Spleen (tissue), 11 donors: Measurements from ENCODE around the gene NDUFS3. TPM values are rescaled to one million over a fixed set of nuclear protein-coding genes. Genes with fewer than 3 reads are reported as not detected.

Experiments
- DNase-seq: peaks from one replicate; pipeline ENCODE4 v3.0.0-alpha.2; 2020
- H3K27ac ChIP-seq, 8 donors: fragments of 200-600 bp; sonication (generic) in 7 of 8; 1 replicate in 4 of 8; 2 replicates in 4 of 8; pipeline versions ENCODE4 v1.5.0 to v1.8.0; 2016 to 2021; ENCODE audit warnings: inconsistent platforms in 4 of 8, mild to moderate bottlenecking in 4 of 8, moderate library complexity in 1 of 8
- H3K27me3 ChIP-seq, 7 donors: fragments of 200-600 bp; sonication (generic) in 6 of 7; replicated peaks in 1 of 7; 1 replicate in 4 of 7; 2 replicates in 3 of 7; pipeline versions ENCODE4 v1.5.0 to v1.8.0; 2016 to 2021; ENCODE audit warnings: inconsistent platforms in 3 of 7, mild to moderate bottlenecking in 1 of 7
- H3K36me3 ChIP-seq, 6 donors: fragments of 200-600 bp; sonication (generic) in 5 of 6; 1 replicate in 4 of 6; 2 replicates in 2 of 6; pipeline versions ENCODE4 v1.5.0 to v1.8.0; 2016 to 2021; ENCODE audit warnings: inconsistent platforms in 2 of 6
- H3K4me1 ChIP-seq, 6 donors: fragments of 200-600 bp; sonication (generic) in 5 of 6; 1 replicate in 3 of 6; 2 replicates in 3 of 6; pipeline versions ENCODE4 v1.5.0 to v1.8.0; 2016 to 2021; ENCODE audit warnings: inconsistent platforms in 3 of 6
- H3K4me3 ChIP-seq, 8 donors: fragments of 200-600 bp; sonication (generic) in 7 of 8; 1 replicate in 4 of 8; 2 replicates in 4 of 8; pipeline versions ENCODE4 v1.5.0 to v1.8.0; 2016 to 2021; ENCODE audit warnings: inconsistent platforms in 4 of 8, mild to moderate bottlenecking in 4 of 8, moderate library complexity in 2 of 8
- H3K9me3 ChIP-seq, 8 donors: fragments of 200-600 bp; sonication (generic) in 7 of 8; 1 replicate in 4 of 8; 2 replicates in 4 of 8; pipeline versions ENCODE4 v1.5.0 to v1.8.0; 2016 to 2021; ENCODE audit warnings: inconsistent platforms in 4 of 8
- POLR2A ChIP-seq, 3 donors: fragments of 450-650 bp; IDR thresholded peaks; one replicate each; pipeline ENCODE4 v1.5.1; 2017; ENCODE audit warnings: antibody characterized with exemption in 3 of 3, mild to moderate bottlenecking in 1 of 3
- POLR2AphosphoS5 ChIP-seq, 3 donors: sonication (generic); formaldehyde crosslinking; IDR thresholded peaks; one replicate each; pipeline ENCODE4 v1.5.1; 2017; ENCODE audit warnings: antibody characterized with exemption in 3 of 3
- WGBS, 5 donors: extraction: QIAGEN DNeasy Blood & Tissue Kit in 3 of 5; methylation state at CpG; one replicate each; pipeline versions ENCODE4 v1.1.5 to v1.1.7; 2013 to 2018; 5-methylcytosine and 5-hydroxymethylcytosine counted together
- intact Hi-C: fragments of 100-400 bp; cut with DNase I; formaldehyde crosslinking; loops from one replicate; pipeline ENCODE4 v1.15.0; 2023; ENCODE audit warnings: low total_unique reads
- polyA plus RNA-seq, 3 donors: library from polyadenylated mRNA; stranded (reverse); fragments of 200-250 nt; gene quantifications; one replicate each; pipeline ENCODE4 v1.2.1, GENCODE V29; 2013
- total RNA-seq, 7 donors: library from RNA; depleted of rRNA in 3 of 7; stranded (reverse); fragments of >200 nt in 3 of 7; fragmentation: NEBNext Ultra II Directional in 4 of 7; extraction: Animal tissue kit (Norgen Biotek cat#: 25700) in 4 of 7; gene quantifications; one replicate each; pipeline versions ENCODE4 v1.1.0 to v1.2.1, GENCODE V29; 2016 to 2021
- TF ChIP-seq, protein P1 (sequence below), 11 experiments: fragments of 200-600 bp in 7 of 11; fragments of 450-650 bp in 4 of 11; sonication (generic) in 4 of 11; IDR thresholded peaks in 8 of 11; conservative IDR thresholded peaks in 3 of 11; 1 replicate in 7 of 11; 2 replicates in 4 of 11; pipeline versions ENCODE4 v1.4.0 to v1.8.0; 2016 to 2021; ENCODE audit warnings: antibody characterized with exemption in 11 of 11, inconsistent platforms in 4 of 11, mild to moderate bottlenecking in 1 of 11
- donor health status: healthy with polysubstance abuse.
- donor health status: DM: no; HTN: no; CAD: no; lungs with moderate emphysema.
- donor health status: DM: no; HTN: no; CAD: no.
- donor health status: Bipolar disorder and iron deficiency.
- donor health status: healthy.
- donor health status: DM: no; HTN: no; CAD: no.
- donor health status: DM: yes; HTN: yes; CAD: no.

Gene NDUFS3
- total and polyA plus RNA-seq, 10 donors = 53.1 to 141 (median 69.6) TPM

GRCh38 chr11:47599902-47600301 lies 21.0 kb downstream of the NDUFS3 start:
- no peak for DNase-seq
- intact Hi-C loops = no loop called here

GRCh38 chr11:47603295-47603694 lies 24.4 kb downstream of the NDUFS3 start:
- Histone ChIP-seq H3K4me3 (no peak overlapping the region), H3K9me3 (no peaks in the 10 kb centered on the region), H3K27me3 (no peaks in the 10 kb centered on the region), H3K4me1 (no peaks in the 10 kb centered on the region), H3K36me3 (no peaks in the 10 kb centered on the region), H3K27ac (no peak overlapping the region)
- no peak for TF ChIP-seq POLR2A (IDR thresholded peaks at IDR 0.05)
- DNase-seq = no peak
- intact Hi-C loops = no loop called here
- WGBS, 5 donors = 87 to 98% (median 96%) methylated on average over 4 of the region's 4 CpGs

More at GRCh38 chr11:47599902-47600301, 21.0 kb downstream of the NDUFS3 start:
- no peaks in the 10 kb centered on the region for H3K9me3 ChIP-seq
- H3K4me1 ChIP-seq = peaks cover 0 to under 1% (median 0%) of the 10 kb centered on the region in 6 donors
- H3K4me3 ChIP-seq = no peak overlapping the region
- H3K36me3 ChIP-seq = no peaks in the 10 kb centered on the region
- no peak for TF ChIP-seq POLR2AphosphoS5 (IDR thresholded peaks at IDR 0.05)
- no peak for TF ChIP-seq POLR2A (IDR thresholded peaks at IDR 0.05)
- TF ChIP-seq, protein P1, sequence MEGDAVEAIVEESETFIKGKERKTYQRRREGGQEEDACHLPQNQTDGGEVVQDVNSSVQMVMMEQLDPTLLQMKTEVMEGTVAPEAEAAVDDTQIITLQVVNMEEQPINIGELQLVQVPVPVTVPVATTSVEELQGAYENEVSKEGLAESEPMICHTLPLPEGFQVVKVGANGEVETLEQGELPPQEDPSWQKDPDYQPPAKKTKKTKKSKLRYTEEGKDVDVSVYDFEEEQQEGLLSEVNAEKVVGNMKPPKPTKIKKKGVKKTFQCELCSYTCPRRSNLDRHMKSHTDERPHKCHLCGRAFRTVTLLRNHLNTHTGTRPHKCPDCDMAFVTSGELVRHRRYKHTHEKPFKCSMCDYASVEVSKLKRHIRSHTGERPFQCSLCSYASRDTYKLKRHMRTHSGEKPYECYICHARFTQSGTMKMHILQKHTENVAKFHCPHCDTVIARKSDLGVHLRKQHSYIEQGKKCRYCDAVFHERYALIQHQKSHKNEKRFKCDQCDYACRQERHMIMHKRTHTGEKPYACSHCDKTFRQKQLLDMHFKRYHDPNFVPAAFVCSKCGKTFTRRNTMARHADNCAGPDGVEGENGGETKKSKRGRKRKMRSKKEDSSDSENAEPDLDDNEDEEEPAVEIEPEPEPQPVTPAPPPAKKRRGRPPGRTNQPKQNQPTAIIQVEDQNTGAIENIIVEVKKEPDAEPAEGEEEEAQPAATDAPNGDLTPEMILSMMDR (IDR thresholded peaks at IDR 0.05 in 8 of 11, conservative IDR thresholded peaks at IDR 0.05 in 3 of 11) = no peak
- 72 to 94% (median 79%) methylated on average over 4 of the region's 4 CpGs for WGBS, 5 donors
- peaks cover 0 to 13% (median 3%) of the 10 kb centered on the region in 7 donors for H3K27me3 ChIP-seq
- no peak overlapping the region for H3K27ac ChIP-seq

GRCh38 chr11:47605921-47606320 lies 27.0 kb downstream of the NDUFS3 start:
- Histone ChIP-seq H3K9me3 (no peaks in the 10 kb centered on the region), H3K4me3 (no peak overlapping the region), H3K27me3 (no peaks in the 10 kb centered on the region), H3K36me3 (peaks cover 0 to 7% (median under 1%) of the 10 kb centered on the region in 6 donors), H3K27ac (no peak overlapping the region), H3K4me1 (peaks cover 0 to 3% (median 0%) of the 10 kb centered on the region in 6 donors)
- intact Hi-C loops = no loop called here
- no peak for TF ChIP-seq POLR2AphosphoS5 (IDR thresholded peaks at IDR 0.05)
- TF ChIP-seq, protein P1 (IDR thresholded peaks at IDR 0.05 in 8 of 11, conservative IDR thresholded peaks at IDR 0.05 in 3 of 11) = no peak
- TF ChIP-seq POLR2A (IDR thresholded peaks at IDR 0.05) = no peak
- WGBS, 5 donors = 87 to 96% (median 91%) methylated on average over 3 of the region's 3 CpGs
- no peak for DNase-seq

- no peak overlapping the region for H3K4me3 ChIP-seq
- H3K27me3 ChIP-seq = no peaks in the 10 kb centered on the region
- 44 to 60% (median 51%) methylated on average over 5 of the region's 5 CpGs for WGBS, 5 donors
- intact Hi-C loops = no loop called here
- H3K9me3 ChIP-seq = no peaks in the 10 kb centered on the region
- peaks cover 0 to 11% (median 5%) of the 10 kb centered on the region in 6 donors for H3K4me1 ChIP-seq
- no peak overlapping the region for H3K27ac ChIP-seq
- TF ChIP-seq POLR2A (IDR thresholded peaks at IDR 0.05) = no peak
- no peak for DNase-seq
- H3K36me3 ChIP-seq = peaks cover 0 to 13% (median 4%) of the 10 kb centered on the region in 6 donors
Observed at GRCh38 chr11:47606731-47607130, 27.9 kb downstream of the NDUFS3 start.

- no peak overlapping the region for H3K4me3 ChIP-seq
- H3K36me3 ChIP-seq = peaks cover 0 to 13% (median 4%) of the 10 kb centered on the region in 6 donors
- intact Hi-C loops = no loop called here
- 79 to 93% (median 84%) methylated on average over 7 of the region's 7 CpGs for WGBS, 5 donors
- H3K27ac ChIP-seq = no peak overlapping the region
- no peaks in the 10 kb centered on the region for H3K27me3 ChIP-seq
- H3K9me3 ChIP-seq = no peaks in the 10 kb centered on the region
- no peak for DNase-seq
- H3K4me1 ChIP-seq = peaks cover 0 to 15% (median 7%) of the 10 kb centered on the region in 6 donors
- TF ChIP-seq POLR2AphosphoS5 (IDR thresholded peaks at IDR 0.05) (no peak), POLR2A (IDR thresholded peaks at IDR 0.05) (no peak)
- TF ChIP-seq, protein P1 (IDR thresholded peaks at IDR 0.05 in 8 of 11, conservative IDR thresholded peaks at IDR 0.05 in 3 of 11) = no peak
Observed at GRCh38 chr11:47607380-47607779, 28.5 kb downstream of the NDUFS3 start.
